ENCODE data around the gene MSH6. TPM values are rescaled to one million over a fixed set of nuclear protein-coding genes. Genes with fewer than 3 reads are reported as not detected.

The MSH6 gene
- total and polyA plus RNA-seq, 2 of the 13 experiments (the other 11 are each of a cell fraction or from before 2014, with no cell fraction given): 20.8 to 113 TPM

GRCh38 chr2:47783486-47784351, 774 bp downstream of the MSH6 start (continued):
- TF ChIP-seq, protein P1, sequence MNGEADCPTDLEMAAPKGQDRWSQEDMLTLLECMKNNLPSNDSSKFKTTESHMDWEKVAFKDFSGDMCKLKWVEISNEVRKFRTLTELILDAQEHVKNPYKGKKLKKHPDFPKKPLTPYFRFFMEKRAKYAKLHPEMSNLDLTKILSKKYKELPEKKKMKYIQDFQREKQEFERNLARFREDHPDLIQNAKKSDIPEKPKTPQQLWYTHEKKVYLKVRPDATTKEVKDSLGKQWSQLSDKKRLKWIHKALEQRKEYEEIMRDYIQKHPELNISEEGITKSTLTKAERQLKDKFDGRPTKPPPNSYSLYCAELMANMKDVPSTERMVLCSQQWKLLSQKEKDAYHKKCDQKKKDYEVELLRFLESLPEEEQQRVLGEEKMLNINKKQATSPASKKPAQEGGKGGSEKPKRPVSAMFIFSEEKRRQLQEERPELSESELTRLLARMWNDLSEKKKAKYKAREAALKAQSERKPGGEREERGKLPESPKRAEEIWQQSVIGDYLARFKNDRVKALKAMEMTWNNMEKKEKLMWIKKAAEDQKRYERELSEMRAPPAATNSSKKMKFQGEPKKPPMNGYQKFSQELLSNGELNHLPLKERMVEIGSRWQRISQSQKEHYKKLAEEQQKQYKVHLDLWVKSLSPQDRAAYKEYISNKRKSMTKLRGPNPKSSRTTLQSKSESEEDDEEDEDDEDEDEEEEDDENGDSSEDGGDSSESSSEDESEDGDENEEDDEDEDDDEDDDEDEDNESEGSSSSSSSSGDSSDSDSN (CRISPR knock-in tag; IDR thresholded peaks at IDR 0.05): no peak
- TF ChIP-seq, protein P2, sequence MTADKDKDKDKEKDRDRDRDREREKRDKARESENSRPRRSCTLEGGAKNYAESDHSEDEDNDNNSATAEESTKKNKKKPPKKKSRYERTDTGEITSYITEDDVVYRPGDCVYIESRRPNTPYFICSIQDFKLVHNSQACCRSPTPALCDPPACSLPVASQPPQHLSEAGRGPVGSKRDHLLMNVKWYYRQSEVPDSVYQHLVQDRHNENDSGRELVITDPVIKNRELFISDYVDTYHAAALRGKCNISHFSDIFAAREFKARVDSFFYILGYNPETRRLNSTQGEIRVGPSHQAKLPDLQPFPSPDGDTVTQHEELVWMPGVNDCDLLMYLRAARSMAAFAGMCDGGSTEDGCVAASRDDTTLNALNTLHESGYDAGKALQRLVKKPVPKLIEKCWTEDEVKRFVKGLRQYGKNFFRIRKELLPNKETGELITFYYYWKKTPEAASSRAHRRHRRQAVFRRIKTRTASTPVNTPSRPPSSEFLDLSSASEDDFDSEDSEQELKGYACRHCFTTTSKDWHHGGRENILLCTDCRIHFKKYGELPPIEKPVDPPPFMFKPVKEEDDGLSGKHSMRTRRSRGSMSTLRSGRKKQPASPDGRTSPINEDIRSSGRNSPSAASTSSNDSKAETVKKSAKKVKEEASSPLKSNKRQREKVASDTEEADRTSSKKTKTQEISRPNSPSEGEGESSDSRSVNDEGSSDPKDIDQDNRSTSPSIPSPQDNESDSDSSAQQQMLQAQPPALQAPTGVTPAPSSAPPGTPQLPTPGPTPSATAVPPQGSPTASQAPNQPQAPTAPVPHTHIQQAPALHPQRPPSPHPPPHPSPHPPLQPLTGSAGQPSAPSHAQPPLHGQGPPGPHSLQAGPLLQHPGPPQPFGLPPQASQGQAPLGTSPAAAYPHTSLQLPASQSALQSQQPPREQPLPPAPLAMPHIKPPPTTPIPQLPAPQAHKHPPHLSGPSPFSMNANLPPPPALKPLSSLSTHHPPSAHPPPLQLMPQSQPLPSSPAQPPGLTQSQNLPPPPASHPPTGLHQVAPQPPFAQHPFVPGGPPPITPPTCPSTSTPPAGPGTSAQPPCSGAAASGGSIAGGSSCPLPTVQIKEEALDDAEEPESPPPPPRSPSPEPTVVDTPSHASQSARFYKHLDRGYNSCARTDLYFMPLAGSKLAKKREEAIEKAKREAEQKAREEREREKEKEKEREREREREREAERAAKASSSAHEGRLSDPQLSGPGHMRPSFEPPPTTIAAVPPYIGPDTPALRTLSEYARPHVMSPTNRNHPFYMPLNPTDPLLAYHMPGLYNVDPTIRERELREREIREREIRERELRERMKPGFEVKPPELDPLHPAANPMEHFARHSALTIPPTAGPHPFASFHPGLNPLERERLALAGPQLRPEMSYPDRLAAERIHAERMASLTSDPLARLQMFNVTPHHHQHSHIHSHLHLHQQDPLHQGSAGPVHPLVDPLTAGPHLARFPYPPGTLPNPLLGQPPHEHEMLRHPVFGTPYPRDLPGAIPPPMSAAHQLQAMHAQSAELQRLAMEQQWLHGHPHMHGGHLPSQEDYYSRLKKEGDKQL (CRISPR knock-in tag; IDR thresholded peaks at IDR 0.05; ENCODE audit: low read depth): no peak
- TF ChIP-seq ZNF567 (CRISPR knock-in tag; IDR thresholded peaks at IDR 0.05; ENCODE audit: borderline replicate concordance) (no peak), MAFK (conservative IDR thresholded peaks at IDR 0.05 in 1 of 2, IDR thresholded peaks at IDR 0.05 in 1 of 2; ENCODE audit: low read length in 2 of 2) (no peak), ZNF367 (CRISPR knock-in tag; IDR thresholded peaks at IDR 0.05; ENCODE audit: borderline replicate concordance) (0 out of 2 replicates have a peak, but pooled peaks have one; percentile 7), ZBTB3 (CRISPR knock-in tag; IDR thresholded peaks at IDR 0.05; ENCODE audit: borderline replicate concordance, low read depth) (no peak), AGO1 (IDR thresholded peaks at IDR 0.05; ENCODE audit: low read depth, low read length, poor library complexity, severe bottlenecking) (no peak), ZNF468 (CRISPR knock-in tag; IDR thresholded peaks at IDR 0.05) (no peak), RELA (CRISPR knock-in tag; IDR thresholded peaks at IDR 0.05) (no peak), ELF1 (CRISPR knock-in tag; IDR thresholded peaks at IDR 0.05) (no peak), SP1 (IDR thresholded peaks at IDR 0.05) (no peak), SP1 (CRISPR knock-in tag; IDR thresholded peaks at IDR 0.05) (peak; percentile 39), ZBTB8A (CRISPR knock-in tag; IDR thresholded peaks at IDR 0.05; ENCODE audit: borderline replicate concordance, low read depth) (0 out of 2 replicates have a peak, but pooled peaks have one; percentile 10), ZBTB38 (CRISPR knock-in tag; IDR thresholded peaks at IDR 0.05) (no peak), JUN (CRISPR knock-in tag; IDR thresholded peaks at IDR 0.05) (no peak), MYC (CRISPR knock-in tag; IDR thresholded peaks at IDR 0.05; ENCODE audit: borderline replicate concordance) (peak; percentile 25; the same call in 1 of the 2 replicates)
- TF ChIP-seq, protein P3, sequence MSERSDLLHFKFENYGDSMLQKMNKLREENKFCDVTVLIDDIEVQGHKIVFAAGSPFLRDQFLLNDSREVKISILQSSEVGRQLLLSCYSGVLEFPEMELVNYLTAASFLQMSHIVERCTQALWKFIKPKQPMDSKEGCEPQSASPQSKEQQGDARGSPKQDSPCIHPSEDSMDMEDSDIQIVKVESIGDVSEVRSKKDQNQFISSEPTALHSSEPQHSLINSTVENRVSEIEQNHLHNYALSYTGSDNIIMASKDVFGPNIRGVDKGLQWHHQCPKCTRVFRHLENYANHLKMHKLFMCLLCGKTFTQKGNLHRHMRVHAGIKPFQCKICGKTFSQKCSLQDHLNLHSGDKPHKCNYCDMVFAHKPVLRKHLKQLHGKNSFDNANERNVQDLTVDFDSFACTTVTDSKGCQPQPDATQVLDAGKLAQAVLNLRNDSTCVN (CRISPR knock-in tag; IDR thresholded peaks at IDR 0.05; ENCODE audit: borderline replicate concordance): 0 out of 2 replicates have a peak, but pooled peaks have one; percentile 6
- TF ChIP-seq, protein P4, sequence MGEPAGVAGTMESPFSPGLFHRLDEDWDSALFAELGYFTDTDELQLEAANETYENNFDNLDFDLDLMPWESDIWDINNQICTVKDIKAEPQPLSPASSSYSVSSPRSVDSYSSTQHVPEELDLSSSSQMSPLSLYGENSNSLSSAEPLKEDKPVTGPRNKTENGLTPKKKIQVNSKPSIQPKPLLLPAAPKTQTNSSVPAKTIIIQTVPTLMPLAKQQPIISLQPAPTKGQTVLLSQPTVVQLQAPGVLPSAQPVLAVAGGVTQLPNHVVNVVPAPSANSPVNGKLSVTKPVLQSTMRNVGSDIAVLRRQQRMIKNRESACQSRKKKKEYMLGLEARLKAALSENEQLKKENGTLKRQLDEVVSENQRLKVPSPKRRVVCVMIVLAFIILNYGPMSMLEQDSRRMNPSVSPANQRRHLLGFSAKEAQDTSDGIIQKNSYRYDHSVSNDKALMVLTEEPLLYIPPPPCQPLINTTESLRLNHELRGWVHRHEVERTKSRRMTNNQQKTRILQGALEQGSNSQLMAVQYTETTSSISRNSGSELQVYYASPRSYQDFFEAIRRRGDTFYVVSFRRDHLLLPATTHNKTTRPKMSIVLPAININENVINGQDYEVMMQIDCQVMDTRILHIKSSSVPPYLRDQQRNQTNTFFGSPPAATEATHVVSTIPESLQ (CRISPR knock-in tag; conservative IDR thresholded peaks at IDR 0.05): no peak
